ENCODE measurements around the gene TMEM259.

Gene TMEM259

GRCh38 chr19:1000591-1001537 lies 20.1 kb downstream of the TMEM259 start:
- DNase-seq, result no peak

DNA sequence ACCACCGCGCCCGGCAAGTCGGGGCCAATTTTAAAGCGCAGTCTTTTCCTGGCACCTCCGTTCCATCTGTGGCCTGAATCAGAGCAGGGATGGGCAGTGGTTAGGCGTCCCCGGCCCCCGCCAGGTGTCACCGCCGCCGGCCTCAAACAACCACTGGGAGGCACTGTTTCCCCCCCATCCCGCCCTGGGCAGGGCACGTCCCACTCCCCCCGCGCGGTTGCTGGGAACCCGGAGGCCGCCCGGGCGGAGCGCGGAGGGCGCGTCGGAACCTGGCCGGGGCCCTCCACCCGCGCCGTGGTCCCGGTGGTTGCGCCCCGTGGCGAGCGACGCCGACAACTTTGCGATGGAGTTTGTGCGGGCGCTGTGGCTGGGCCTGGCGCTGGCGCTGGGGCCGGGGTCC lies 20.8 kb downstream of the TMEM259 start, which contains the start of gene GRIN3B:
Gene GRIN3B (plus strand): TSS at position 325 of the 400 bp plus-strand sequence. CDS start 19 bp downstream, at position 344.
- peak; percentile 25 for DNase-seq

DNA sequence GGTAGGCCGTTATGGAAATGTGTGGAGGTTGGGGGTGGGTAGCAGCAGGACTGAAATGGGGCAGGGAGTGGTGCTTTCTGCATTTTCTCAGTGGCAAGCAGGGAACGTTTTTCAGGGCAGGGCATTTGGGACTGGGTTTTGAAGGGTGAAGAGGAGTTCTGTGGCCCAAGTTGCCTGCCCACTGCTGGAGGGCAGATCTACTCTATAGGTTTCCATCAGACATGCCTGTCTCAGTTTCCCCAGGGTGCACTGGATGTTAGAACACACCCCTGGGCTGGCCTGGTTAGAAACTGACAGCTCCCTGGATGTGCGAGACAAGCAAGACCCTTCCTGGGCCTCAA lies 21.6 kb downstream of the TMEM259 start:
- no peak for DNase-seq

- DNase-seq, result no peak
These were observed 22.9 kb downstream of the TMEM259 start for GRCh38 chr19:998064-998463.

DNA sequence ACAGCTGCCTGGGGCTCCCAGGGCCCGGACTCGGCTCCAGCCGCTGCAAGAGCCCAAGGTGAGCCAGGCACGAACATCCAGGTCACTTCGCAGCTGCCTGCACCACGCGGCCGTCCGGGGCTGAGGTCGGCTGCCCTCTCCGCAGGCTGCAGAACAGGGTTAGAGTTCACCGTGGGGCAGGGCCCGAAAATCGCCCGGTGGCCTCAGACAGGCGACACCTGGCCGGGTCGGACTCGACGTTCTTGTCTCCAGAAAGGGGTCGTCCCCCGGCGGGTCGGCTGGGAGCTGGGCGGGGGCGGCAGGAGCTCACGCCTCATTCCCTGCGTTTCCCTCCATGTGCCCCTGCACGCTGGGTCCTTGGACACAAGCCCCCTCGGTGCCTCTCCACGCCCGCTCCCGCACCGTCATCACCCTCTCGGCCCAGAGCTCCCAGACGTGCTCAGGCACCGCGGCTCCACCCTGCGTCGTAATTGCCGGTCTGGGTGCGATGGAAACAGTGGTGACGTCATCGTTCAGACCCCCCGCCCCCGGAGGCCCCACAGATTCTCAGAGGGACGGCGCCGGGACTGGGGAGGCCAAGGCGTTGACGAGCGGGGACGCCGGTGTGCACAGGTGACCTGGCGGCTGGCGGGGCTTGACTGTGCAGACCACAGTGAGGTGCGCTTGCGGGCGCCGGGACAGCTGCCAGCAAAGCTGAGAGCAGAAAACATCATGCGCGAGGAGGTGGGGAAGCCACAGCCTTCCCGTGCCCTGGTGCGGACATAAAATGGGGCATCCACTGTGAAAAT lies 24.7 kb downstream of the TMEM259 start:
- peak; percentile 57 for DNase-seq

- DNase-seq, result no peak
These were observed 25.7 kb downstream of the TMEM259 start for GRCh38 chr19:995051-995827.

GRCh38 chr19:994516-994915 lies 26.4 kb downstream of the TMEM259 start:
- no peak for DNase-seq

- no peak for DNase-seq
These were observed 27.0 kb downstream of the TMEM259 start for GRCh38 chr19:993831-994393.

DNA sequence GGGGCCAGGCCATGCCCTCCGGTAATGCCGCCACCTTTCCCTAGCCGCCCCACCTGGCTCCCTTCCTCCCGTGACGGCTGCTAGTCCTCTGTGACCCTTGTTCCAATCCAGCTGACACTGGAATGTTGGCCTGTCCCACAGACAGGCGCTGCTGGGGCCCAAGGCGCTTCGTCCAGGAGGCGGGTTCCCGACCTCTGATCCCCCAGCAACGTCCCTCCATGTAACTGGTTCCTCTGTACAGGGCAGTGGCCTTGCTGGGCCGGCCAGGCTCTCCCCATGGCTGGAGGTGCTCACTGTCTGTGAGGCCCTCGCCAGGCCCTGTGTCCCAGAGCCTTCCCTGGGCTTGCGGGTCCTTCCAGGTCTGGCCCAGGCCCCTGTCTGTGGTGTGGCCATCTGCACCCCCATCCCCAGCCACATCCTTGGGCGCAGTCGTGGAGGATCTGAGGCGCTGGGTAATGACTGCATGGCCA lies 27.5 kb downstream of the TMEM259 start:
- no peak for DNase-seq

DNA sequence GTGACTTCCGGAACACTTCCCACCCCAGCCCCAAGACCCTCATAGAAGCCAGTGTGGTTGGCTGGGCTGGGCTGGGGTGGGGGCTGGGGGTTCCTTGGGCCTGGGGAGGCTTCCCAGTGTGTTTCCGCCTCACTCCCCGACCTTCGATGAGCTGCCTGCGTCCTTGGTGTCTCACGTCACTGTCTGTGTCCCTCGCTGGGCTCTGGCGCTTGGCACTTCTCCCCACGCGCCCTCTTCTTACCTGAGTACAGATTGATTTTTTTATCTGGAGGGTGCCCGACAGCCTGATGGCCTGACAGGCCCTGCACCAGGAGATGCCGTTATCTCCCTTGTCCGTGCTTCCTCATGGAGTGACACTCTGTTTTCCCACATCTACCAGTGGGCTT lies 28.3 kb downstream of the TMEM259 start:
- DNase-seq, result no peak

DNA sequence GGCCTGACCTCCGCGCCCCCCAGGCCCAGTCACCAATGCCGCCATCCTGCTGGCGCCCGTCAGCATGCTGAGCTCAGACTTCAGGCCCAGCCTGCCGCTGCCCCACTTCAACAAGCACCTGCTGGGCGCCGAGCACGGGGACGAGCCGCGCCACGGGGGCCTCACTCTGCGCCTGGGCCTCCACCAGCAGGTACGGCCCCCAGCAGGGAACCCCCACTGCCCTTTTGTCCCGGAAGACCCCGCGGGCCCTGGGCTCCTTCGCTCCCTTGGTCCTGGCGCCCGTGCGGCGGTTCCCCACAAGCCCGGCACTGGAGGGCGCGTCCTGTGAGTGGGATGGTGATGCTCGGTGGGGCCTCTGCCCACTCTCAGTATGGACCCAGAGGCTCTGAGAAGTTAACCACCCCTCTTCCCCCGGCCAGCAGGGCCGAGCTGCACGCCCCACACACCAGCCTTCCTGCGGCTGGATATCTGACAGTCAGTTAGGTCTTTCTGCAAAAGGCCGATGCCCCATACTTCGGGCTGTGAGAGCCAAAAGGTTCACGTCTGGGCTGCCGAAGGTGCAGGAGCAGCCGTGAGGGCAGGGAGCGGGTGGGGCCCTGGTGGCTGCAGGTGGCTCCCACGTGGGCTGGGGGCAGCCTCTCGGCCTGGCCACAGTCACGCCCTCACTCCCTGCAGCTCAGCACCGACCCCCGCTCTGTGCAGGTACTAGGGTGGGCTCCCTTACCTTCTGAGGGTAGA lies 28.8 kb downstream of the TMEM259 start:
- no peak for DNase-seq

GRCh38 chr19:991174-991931 lies 29.6 kb downstream of the TMEM259 start:
- DNase-seq, result no peak

GRCh38 chr19:990746-991145 lies 30.2 kb downstream of the TMEM259 start:
- no peak for DNase-seq

DNA sequence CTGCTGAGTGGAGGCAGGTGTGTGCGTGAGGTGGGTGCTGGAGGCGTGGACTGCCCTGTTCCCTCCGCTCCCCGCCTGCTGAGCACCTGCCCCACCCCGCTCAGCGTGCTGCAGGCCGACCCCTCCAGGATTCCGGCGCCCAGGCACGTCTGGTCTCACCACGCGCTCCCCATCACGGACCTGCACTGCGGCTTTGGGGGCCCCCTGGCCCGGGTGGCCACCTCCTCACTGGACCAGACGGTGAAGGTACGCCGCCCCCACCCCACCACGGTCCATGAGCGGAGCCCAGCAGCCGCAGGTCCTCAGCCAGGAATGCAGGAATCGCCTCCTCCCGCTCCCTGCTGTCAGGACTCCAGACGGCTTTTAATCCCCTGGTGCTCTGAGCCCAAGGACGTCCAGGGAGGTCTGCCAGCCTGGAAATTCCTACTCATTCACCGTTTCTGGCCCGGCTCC lies 30.8 kb downstream of the TMEM259 start:
- DNase-seq, result no peak

DNA sequence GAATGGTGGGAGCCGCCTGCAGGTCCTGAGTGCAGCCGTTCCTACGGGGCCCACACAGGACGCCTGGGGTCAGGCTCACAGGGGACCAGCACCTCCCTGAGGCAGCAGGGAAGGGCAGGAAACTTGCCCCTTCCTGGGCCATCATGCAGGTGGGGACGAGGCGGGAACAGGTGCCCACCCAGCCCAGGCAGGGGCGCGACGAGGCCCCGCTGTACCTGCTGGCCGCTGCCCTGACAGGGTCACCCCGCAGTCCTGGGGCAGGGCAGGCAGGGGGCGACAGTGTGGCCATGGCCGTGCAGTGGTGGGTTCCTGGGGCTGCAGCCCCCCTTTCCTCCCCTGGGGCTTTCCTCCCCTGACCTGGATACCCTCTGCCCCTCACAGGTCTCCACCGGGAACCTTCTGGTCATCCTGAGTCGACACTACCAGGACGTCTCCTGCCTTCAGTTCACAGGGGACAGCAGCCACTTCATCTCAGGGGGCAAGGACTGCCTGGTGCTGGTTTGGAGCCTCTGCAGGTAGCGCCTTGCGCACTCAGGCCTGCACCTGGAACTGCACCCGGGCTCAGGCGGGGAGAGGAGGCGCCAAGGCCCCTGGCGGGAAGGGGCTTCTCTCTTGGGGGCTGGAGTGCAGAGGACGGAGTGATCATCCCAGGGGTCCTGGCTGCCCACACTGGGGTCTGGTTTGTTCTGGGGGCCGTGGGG lies 31.4 kb downstream of the TMEM259 start:
- no peak for DNase-seq

DNA sequence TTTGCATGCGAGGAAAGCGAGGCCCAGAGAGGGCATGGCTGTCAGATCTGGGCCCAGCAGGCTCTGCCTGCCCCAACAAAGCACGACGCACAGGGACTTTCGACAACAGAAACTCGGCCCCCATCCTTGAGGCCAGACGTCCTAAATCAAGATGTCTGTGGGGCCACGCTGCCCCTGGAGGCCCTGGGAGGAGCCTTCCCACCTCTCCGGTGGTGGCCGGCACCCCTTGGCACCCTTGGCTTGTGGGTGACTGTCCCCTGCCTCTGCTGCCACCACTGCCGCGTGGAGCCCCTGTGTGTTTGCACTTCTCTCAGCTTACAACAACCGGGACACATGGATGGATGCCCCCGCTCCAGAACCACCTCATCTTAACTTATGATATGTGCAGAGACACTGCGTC lies 32.4 kb downstream of the TMEM259 start:
- DNase-seq, result no peak

- DNase-seq, result no peak
These were observed 32.8 kb downstream of the TMEM259 start for GRCh38 chr19:988081-988480.

- no peak for DNase-seq
These were observed 34.8 kb downstream of the TMEM259 start for GRCh38 chr19:986083-986482.

DNA sequence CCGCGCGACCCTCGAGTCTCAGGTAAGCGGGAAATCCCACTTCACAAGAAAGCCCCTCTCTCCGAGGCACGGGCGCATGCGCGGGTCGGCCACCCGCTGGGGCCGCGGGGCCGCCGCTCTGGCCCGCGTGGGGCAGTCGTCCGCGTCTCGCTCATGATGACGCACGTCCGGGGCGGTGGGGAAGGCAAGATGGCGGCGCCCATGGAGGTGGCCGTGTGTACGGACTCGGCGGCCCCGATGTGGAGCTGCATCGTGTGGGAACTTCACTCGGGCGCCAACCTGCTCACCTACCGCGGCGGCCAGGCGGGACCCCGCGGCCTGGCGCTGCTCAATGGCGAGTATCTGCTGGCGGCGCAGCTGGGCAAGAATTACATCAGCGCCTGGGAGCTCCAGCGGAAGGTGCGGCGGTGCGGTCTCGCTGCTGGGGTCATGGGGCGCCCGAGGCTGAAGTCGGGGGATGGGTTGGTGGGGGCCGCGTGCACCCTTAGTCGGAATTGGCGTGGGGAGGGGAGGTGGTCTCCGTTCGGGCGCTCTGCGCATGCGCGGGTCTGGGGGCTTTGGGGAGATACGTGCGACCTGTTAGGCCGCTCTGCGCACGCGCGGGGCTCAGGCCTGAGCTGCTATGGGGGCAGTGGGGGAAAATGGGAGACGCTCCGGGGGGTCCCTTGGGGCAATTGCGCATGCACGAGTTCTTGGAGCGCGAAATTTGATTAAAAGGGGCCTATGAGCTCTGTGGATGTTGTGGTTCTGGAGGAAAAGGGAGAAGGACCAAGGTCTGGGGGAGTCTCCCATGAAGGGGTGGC lies 36.6 kb downstream of the TMEM259 start, which contains the start of gene WDR18:
Gene WDR18 (plus strand): TSS at position 181 of the 803 bp plus-strand sequence. CDS start 9 bp downstream, at position 190.
- DNase-seq, result peak; percentile 83

All from NCI-H146 (cell line).